Panc1 (cell line): ENCODE results near the gene TRIM31. TPM values are rescaled to one million over a fixed set of nuclear protein-coding genes. Genes with fewer than 3 reads are reported as not detected.

Source experiments
- ATAC-seq: fragments of 200-7000 bp; cut with Tn5 transposase; 2 replicates; pipeline ENCODE4 v1.9.1; 2020; ENCODE audit warnings: mild to moderate bottlenecking, moderate library complexity
- BruUV-seq: library from RNA; stranded (reverse); fragments of 400-500 nt; replicated peaks from 2 replicates; lab custom pipeline; 2021; lab: Mats Ljungman, UMichigan
- CTCF ChIA-PET: fragments of 300-600 bp; sonication (Branson Sonifier 250); formaldehyde crosslinking; loops from one replicate; lab custom pipeline; 2022; ENCODE audit warnings: antibody characterized with exemption; lab: Charles Lee
- POLR2A ChIA-PET: fragments of 300-600 bp; sonication (Branson Sonifier 250); formaldehyde crosslinking; loops from one replicate; lab custom pipeline; 2022; ENCODE audit warnings: antibody characterized with exemption; lab: Charles Lee
- DNase-seq: peaks from one replicate; pipeline ENCODE4 v3.0.0-alpha.2; 2010; ENCODE audit warnings: low read depth, low spot score
- H3K27ac ChIP-seq: 2 replicates; pipeline ENCODE4 v1.5.1; 2011; ENCODE audit warnings: mild to moderate bottlenecking, low read length, inconsistent platforms
- H3K27me3 ChIP-seq: fragments of 200-500 bp; sonication (Bioruptor generic); 2 replicates; pipeline ENCODE4 v1.6.0; 2014; ENCODE audit warnings: low read length, inconsistent platforms; ENCODE audit not compliant: control insufficient read depth, insufficient read depth
- H3K36me3 ChIP-seq: fragments of 200-500 bp; sonication (Bioruptor generic); 2 replicates; pipeline ENCODE4 v1.5.1; 2014; ENCODE audit warnings: inconsistent platforms, mild to moderate bottlenecking, low read length, moderate library complexity; ENCODE audit not compliant: control insufficient read depth, insufficient read depth
- H3K4me1 ChIP-seq: 2 replicates; pipeline ENCODE4 v1.5.1; 2011; ENCODE audit warnings: inconsistent platforms, mild to moderate bottlenecking, low read length, moderate library complexity; ENCODE audit not compliant: control insufficient read depth, insufficient read depth
- H3K4me3 ChIP-seq, 2 experiments: 2 replicates each; pipeline ENCODE4 v1.5.1; 2011 to 2012; ENCODE audit warnings: low read depth in 2 of 2, low read length in 2 of 2, mild to moderate bottlenecking in 2 of 2, inconsistent platforms in 1 of 2, moderate library complexity in 1 of 2
- H3K9me3 ChIP-seq: fragments of 200-500 bp; sonication (Bioruptor generic); 2 replicates; pipeline ENCODE4 v1.5.1; 2014; ENCODE audit warnings: low read depth, mild to moderate bottlenecking, inconsistent platforms, low read length, moderate library complexity; ENCODE audit not compliant: control insufficient read depth, insufficient read depth
- POLR2AphosphoS5 ChIP-seq: IDR thresholded peaks from 2 replicates; pipeline ENCODE4 v1.6.1; 2012; ENCODE audit warnings: mild to moderate bottlenecking, low read depth, low read length, moderate library complexity
- REST ChIP-seq, 2 experiments: IDR thresholded peaks; 2 replicates each; pipeline ENCODE4 v1.6.1; 2011 to 2012; ENCODE audit warnings: low read depth in 2 of 2, control low read depth in 1 of 2, low read length in 1 of 2, mild to moderate bottlenecking in 1 of 2, moderate library complexity in 1 of 2; ENCODE audit not compliant: insufficient read depth in 1 of 2
- SIN3A ChIP-seq: IDR thresholded peaks from 2 replicates; pipeline ENCODE4 v1.6.1; 2012; ENCODE audit warnings: low read depth, mild to moderate bottlenecking, low read length, moderate library complexity, borderline replicate concordance; ENCODE audit not compliant: insufficient read depth
- TCF7L2 ChIP-seq: IDR thresholded peaks from 2 replicates; pipeline ENCODE4 v1.6.1; 2011; ENCODE audit warnings: mild to moderate bottlenecking, low read depth, low read length, inconsistent platforms
- in situ Hi-C: cut with HindIII; loops from 2 replicates; pipeline ENCODE4 v1.10.0; 2016; ENCODE audit warnings: low sequenced_read_pairs, low pct_unique_long_range_greater_than_20kb
- intact Hi-C: fragments of 100-400 bp; cut with micrococcal nuclease; formaldehyde crosslinking; loops from one replicate; pipeline ENCODE4 v1.10.0; 2022; ENCODE audit not compliant: unreplicated experiment
- total RNA-seq: library from RNA; stranded (reverse); gene quantifications from one replicate; pipeline ENCODE4 v1.2.1, GENCODE V29; 2021; ENCODE audit not compliant: unreplicated experiment
- TF ChIP-seq, protein P1 (sequence below): fragments of 450-650 bp; IDR thresholded peaks from 2 replicates; pipeline ENCODE4 v1.5.1; 2017; ENCODE audit warnings: mild to moderate bottlenecking

Gene TRIM31
- total RNA-seq, 1 experiment from 2014 or later: not detected

DNA sequence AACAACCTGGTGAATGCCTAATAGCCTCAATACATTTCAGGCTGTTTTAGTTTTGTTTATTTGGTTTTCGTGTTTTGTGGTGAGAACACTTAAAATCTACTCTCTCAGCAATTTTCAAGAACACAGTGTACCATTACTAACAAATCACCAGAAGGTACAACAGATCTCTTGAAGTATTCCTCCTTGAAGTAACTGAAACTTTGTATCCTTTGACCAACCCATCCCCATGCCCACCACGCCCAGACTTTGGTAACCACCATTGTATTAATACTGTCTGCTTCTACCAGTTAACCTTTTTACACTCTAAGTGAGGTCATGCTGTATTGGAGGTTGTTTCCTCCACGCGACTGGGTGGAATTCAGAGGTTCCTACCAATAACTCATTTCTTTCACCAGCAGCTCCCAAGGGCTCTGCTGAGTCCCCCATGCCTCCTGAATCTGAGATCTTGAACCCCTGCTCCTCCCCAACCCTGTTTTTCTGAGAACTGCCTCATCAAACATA lies 17.3 kb upstream of the TRIM31 start:
- Histone ChIP-seq H3K9me3 (no peaks in the 10 kb centered on the region), H3K4me3 (no peak overlapping the region), H3K27me3 (peaks cover 19% of the 10 kb centered on the region), H3K4me1 (peaks cover 10% of the 10 kb centered on the region; the same call in 1 of the 2 replicates), H3K36me3 (no peaks in the 10 kb centered on the region), H3K27ac (no peak overlapping the region)
- ChIA-PET POLR2A (interaction anchor here (0.6 to 1.2 kb wide), 2 partner anchors 22 to 29 kb away, joined by 4 to 10 read pairs; no protein-coding TSS in a partner anchor), CTCF (interaction anchor here (1.2 to 5.5 kb wide), 3 partner anchors 12 to 29 kb away, joined by 5 to 68 read pairs (median 15); no protein-coding TSS in a partner anchor)
- in situ Hi-C loops: no loop called here
- BruUV-seq: no TSS peak
- ATAC-seq (no peak), DNase-seq (no peak)
- no peak for TF ChIP-seq REST (IDR thresholded peaks at IDR 0.05; ENCODE audit: insufficient read depth in 1 of 2, low read depth in 2 of 2, low read length in 1 of 2)
- no peak for TF ChIP-seq TCF7L2
- no peak for TF ChIP-seq SIN3A
- no peak for TF ChIP-seq POLR2AphosphoS5
- TF ChIP-seq, protein P1, sequence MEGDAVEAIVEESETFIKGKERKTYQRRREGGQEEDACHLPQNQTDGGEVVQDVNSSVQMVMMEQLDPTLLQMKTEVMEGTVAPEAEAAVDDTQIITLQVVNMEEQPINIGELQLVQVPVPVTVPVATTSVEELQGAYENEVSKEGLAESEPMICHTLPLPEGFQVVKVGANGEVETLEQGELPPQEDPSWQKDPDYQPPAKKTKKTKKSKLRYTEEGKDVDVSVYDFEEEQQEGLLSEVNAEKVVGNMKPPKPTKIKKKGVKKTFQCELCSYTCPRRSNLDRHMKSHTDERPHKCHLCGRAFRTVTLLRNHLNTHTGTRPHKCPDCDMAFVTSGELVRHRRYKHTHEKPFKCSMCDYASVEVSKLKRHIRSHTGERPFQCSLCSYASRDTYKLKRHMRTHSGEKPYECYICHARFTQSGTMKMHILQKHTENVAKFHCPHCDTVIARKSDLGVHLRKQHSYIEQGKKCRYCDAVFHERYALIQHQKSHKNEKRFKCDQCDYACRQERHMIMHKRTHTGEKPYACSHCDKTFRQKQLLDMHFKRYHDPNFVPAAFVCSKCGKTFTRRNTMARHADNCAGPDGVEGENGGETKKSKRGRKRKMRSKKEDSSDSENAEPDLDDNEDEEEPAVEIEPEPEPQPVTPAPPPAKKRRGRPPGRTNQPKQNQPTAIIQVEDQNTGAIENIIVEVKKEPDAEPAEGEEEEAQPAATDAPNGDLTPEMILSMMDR: no peak
- intact Hi-C loops: no loop called here

DNA sequence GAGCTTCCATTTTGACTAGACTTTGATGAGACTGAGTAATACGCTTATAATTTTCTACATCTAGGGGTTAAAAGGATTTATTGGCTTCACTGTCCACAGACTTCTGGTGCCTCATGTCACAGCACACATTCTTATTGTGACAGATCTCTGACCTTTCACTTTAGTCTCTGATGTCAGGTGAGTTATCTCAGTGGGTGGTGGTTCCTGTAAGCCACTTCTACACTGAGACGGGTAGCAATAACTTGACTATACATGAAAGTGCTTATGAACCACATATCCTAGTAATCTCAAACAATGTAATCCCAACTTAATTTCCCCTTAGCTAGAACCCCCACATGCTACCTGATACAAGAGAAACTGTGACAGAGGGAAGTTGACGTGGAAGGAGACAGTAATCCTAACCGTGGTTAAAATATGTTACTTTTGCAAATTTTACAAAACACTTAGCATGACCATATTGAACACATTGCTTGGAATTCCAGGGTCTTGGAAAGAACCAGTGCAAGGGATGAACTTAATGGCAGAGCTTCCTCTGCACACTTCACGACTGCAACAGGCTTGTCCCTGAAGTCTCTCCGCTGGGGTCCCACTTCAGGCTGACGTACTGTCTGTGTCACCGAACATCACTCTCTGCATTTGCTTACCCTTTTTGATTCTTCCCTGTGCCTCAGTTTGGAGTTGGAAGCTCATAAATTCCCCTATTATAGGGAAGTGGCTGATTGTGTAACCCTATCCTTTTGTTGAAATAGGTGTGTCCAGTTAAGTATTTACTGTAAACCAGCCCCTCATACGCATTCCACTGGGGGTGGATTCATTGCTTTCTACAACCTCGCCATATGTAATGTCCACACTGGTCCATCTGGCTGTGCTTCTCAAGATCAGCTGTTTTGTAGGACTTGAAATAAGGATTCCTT lies 16.6 kb upstream of the TRIM31 start:
- intact Hi-C loops (no loop called here), in situ Hi-C loops (no loop called here)
- Histone ChIP-seq H3K27ac (no peak overlapping the region), H3K9me3 (no peaks in the 10 kb centered on the region), H3K4me1 (peaks cover 10% of the 10 kb centered on the region; the same call in 1 of the 2 replicates), H3K36me3 (no peaks in the 10 kb centered on the region), H3K27me3 (peaks cover 19% of the 10 kb centered on the region), H3K4me3 (no peak overlapping the region)
- ChIA-PET POLR2A (interaction anchor here (0.6 kb wide), 1 partner anchor 21 kb away, joined by 10 read pairs; no protein-coding TSS in a partner anchor), CTCF (interaction anchor here (0.7 to 5.5 kb wide), 3 partner anchors 26 to 28 kb away, joined by 3 to 68 read pairs (median 15); no protein-coding TSS in a partner anchor)
- DNase-seq: no peak
- no TSS peak for BruUV-seq
- TF ChIP-seq, protein P1: no peak
- TF ChIP-seq POLR2AphosphoS5 (no peak), REST (IDR thresholded peaks at IDR 0.05; ENCODE audit: insufficient read depth in 1 of 2, low read depth in 2 of 2, low read length in 1 of 2) (no peak), SIN3A (no peak), TCF7L2 (no peak)
- ATAC-seq: no peak
